ENCODE measurements around the gene ELAPOR2. TPM values are rescaled to one million over a fixed set of nuclear protein-coding genes. Genes with fewer than 3 reads are reported as not detected.

ELAPOR2 gene
- polyA plus RNA-seq, 1 of the 3 experiments (the other 2 are of a cell fraction) = 8.8 TPM

- Histone ChIP-seq H2AFZ (ENCODE audit: low read depth) (no peak overlapping the region), H3K27ac (ENCODE audit: low read depth in 2 of 2, low read length in 1 of 2) (no peak overlapping the region), H3F3A (replicated peaks; ENCODE audit: insufficient read depth) (peaks cover 6% of the 10 kb centered on the region), H3K4me3 (ENCODE audit: low read depth in 2 of 2, low read length in 1 of 2) (no peak overlapping the region), H3K9me2 (no peaks in the 10 kb centered on the region), H3K9me3 (no peaks in the 10 kb centered on the region), H3K79me2 (ENCODE audit: insufficient read depth) (peaks cover 32% of the 10 kb centered on the region), H3K4me2 (no peak overlapping the region), H3K36me3 (replicated peaks in 1 of 2; ENCODE audit: control insufficient read depth in 1 of 2, insufficient read depth in 2 of 2, low read length in 1 of 2) (no peaks in the 10 kb centered on the region), H3K4me1 (ENCODE audit: control insufficient read depth in 1 of 2, insufficient read depth in 2 of 2, low read depth in 1 of 2, low read length in 1 of 2) (peaks cover 0 to 3% of the 10 kb centered on the region in 2 experiments; a peak in 1 of 4 replicates), H3K9ac (no peak overlapping the region), H3K27me3 (ENCODE audit: insufficient read depth) (no peaks in the 10 kb centered on the region), H4K20me1 (ENCODE audit: insufficient read depth) (peaks cover 11% of the 10 kb centered on the region)
- POLR2A ChIA-PET = no interaction called here
- DNase-seq = no peak
- no peak for TF ChIP-seq RFX5 (IDR thresholded peaks at IDR 0.05; ENCODE audit: low read length)
- no peak for TF ChIP-seq POLR2AphosphoS5 (IDR thresholded peaks at IDR 0.05; ENCODE audit: low read depth, low read length)
- TF ChIP-seq GABPA (IDR thresholded peaks at IDR 0.05; ENCODE audit: low read depth) = no peak
- no peak for TF ChIP-seq ELF1 (IDR thresholded peaks at IDR 0.05)
- TF ChIP-seq CHD2 (IDR thresholded peaks at IDR 0.05; ENCODE audit: low read length, partially characterized antibody) = no peak
- no peak for TF ChIP-seq GATA2 (CRISPR knock-in tag; IDR thresholded peaks at IDR 0.05)
- TF ChIP-seq FOXM1 (IDR thresholded peaks at IDR 0.05; ENCODE audit: low read depth) = no peak
- no peak for TF ChIP-seq REST (IDR thresholded peaks at IDR 0.05; ENCODE audit: low read depth, low read length)
- TF ChIP-seq FOSL2 (IDR thresholded peaks at IDR 0.05; ENCODE audit: borderline replicate concordance, low read depth) = no peak
- CTCF ChIA-PET = interaction anchor here (1.2 to 2.3 kb wide), 3 partner anchors 11 to 127 kb away, joined by 3 to 8 read pairs (median 3); no protein-coding TSS in a partner anchor
- WGBS (ENCODE audit: low lambda C conversion rate) = 86% methylated on average over 2 of the region's 2 CpGs
Measured at GRCh38 chr7:87021285-87021684, 38.2 kb downstream of the ELAPOR2 start.

GRCh38 chr7:87016606-87017005 is 42.8 kb downstream of the ELAPOR2 start:
- H3K79me2 ChIP-seq (ENCODE audit: insufficient read depth) = peaks cover 33% of the 10 kb centered on the region
- H3F3A ChIP-seq (replicated peaks; ENCODE audit: insufficient read depth) = peaks cover 6% of the 10 kb centered on the region

More at GRCh38 chr7:87016606-87017005, 42.8 kb downstream of the ELAPOR2 start:
- Histone ChIP-seq H3K36me3 (replicated peaks in 1 of 2; ENCODE audit: control insufficient read depth in 1 of 2, insufficient read depth in 2 of 2, low read length in 1 of 2) (no peaks in the 10 kb centered on the region), H3K27me3 (ENCODE audit: insufficient read depth) (no peaks in the 10 kb centered on the region), H3K9me2 (no peaks in the 10 kb centered on the region), H3K27ac (ENCODE audit: low read depth in 2 of 2, low read length in 1 of 2) (no peak overlapping the region), H3K9ac (no peak overlapping the region), H4K20me1 (ENCODE audit: insufficient read depth) (peaks cover 14% of the 10 kb centered on the region), H3K4me1 (ENCODE audit: control insufficient read depth in 1 of 2, insufficient read depth in 2 of 2, low read depth in 1 of 2, low read length in 1 of 2) (no peaks in the 10 kb centered on the region; a peak in 2 of 4 replicates), H3K4me2 (no peak overlapping the region), H3K4me3 (ENCODE audit: low read depth in 2 of 2, low read length in 1 of 2) (no peak overlapping the region), H3K9me3 (no peaks in the 10 kb centered on the region), H2AFZ (ENCODE audit: low read depth) (no peak overlapping the region)
- no peak for DNase-seq
- WGBS (ENCODE audit: low lambda C conversion rate) = 88% methylated on average over 4 of the region's 4 CpGs
- TF ChIP-seq FOXJ3 (CRISPR knock-in tag; IDR thresholded peaks at IDR 0.05) (no peak), CTCF (IDR thresholded peaks at IDR 0.05) (no peak), MAX (IDR thresholded peaks at IDR 0.05; ENCODE audit: low read depth) (no peak), EP300 (IDR thresholded peaks at IDR 0.05; ENCODE audit: borderline replicate concordance in 1 of 2, low read depth in 1 of 2, low read length in 1 of 2) (no peak), MXI1 (IDR thresholded peaks at IDR 0.05; ENCODE audit: low read depth, low read length) (no peak), FOXM1 (IDR thresholded peaks at IDR 0.05; ENCODE audit: low read depth) (no peak), MEF2A (IDR thresholded peaks at IDR 0.05; ENCODE audit: borderline replicate concordance, low read depth) (no peak)
- ChIA-PET POLR2A (no interaction called here), CTCF (interaction anchor here (1.0 to 1.5 kb wide), 3 partner anchors 13 to 131 kb away, joined by 3 read pairs; no protein-coding TSS in a partner anchor)

Data from SK-N-SH (cell line).